Activated CD4-positive, alpha-beta T cell treated with anti-CD3 and anti-CD28 coated beads, Interleukin-2, amount 10 ng/mL, durations not matched to agents 7 days and 5 days (primary cell): ENCODE results near the gene DNAH14. TPM values are rescaled to one million over a fixed set of nuclear protein-coding genes. Genes with fewer than 3 reads are reported as not detected.
A peak's percentile ranks its signal among the peaks of the same experiment; 100 is the strongest.

Source experiments
- CTCF ChIA-PET: fragments of 350-600 bp; sonication (Branson Sonifier 250); formaldehyde crosslinking; loops from one replicate; lab custom pipeline; 2021; ENCODE audit warnings: antibody characterized with exemption; lab: Charles Lee
- POLR2A ChIA-PET: fragments of 350-600 bp; sonication (Branson Sonifier 250); formaldehyde crosslinking; loops from one replicate; lab custom pipeline; 2021; ENCODE audit warnings: antibody characterized with exemption; lab: Charles Lee
- DNase-seq: peaks from one replicate; pipeline ENCODE4 v3.0.0-alpha.2; 2020
- H3K27ac Mint-ChIP-seq: one replicate; pipeline ENCODE4 v1.8.0; 2021; ENCODE audit warnings: mild to moderate bottlenecking, moderate library complexity, mixed read lengths
- H3K27me3 Mint-ChIP-seq: one replicate; pipeline ENCODE4 v1.8.0; 2021; ENCODE audit warnings: mixed read lengths
- H3K36me3 Mint-ChIP-seq: one replicate; pipeline ENCODE4 v1.8.0; 2021; ENCODE audit warnings: low read depth, mixed read lengths
- H3K4me1 Mint-ChIP-seq: one replicate; pipeline ENCODE4 v1.8.0; 2021; ENCODE audit warnings: mixed read lengths
- H3K4me3 Mint-ChIP-seq: one replicate; pipeline ENCODE4 v1.8.0; 2021; ENCODE audit warnings: mild to moderate bottlenecking, moderate library complexity, mixed read lengths
- H3K9me3 Mint-ChIP-seq: one replicate; pipeline ENCODE4 v1.8.0; 2021; ENCODE audit warnings: mixed read lengths
- total RNA-seq, 2 experiments: library from RNA; stranded (reverse); gene quantifications; one replicate each; pipeline ENCODE4 v1.2.3, GENCODE V29; 2021

DNAH14 gene
- total RNA-seq, 2 experiments from 2014 or later = 0.40 to 0.82 TPM

- peaks cover 63% of the 10 kb centered on the region for H3K4me1 Mint-ChIP-seq
- H3K9me3 Mint-ChIP-seq = peaks cover 2% of the 10 kb centered on the region
- H3K4me3 Mint-ChIP-seq = peak overlapping the region; percentile 53
These were observed 512.0 kb downstream of the DNAH14 start for GRCh38 chr1:225441314-225442122.

GRCh38 chr1:225442123-225442505, 512.6 kb downstream of the DNAH14 start:
- H3K27me3 Mint-ChIP-seq = no peaks in the 10 kb centered on the region
- H3K4me1 Mint-ChIP-seq = peaks cover 64% of the 10 kb centered on the region
- H3K27ac Mint-ChIP-seq = peak overlapping the region; percentile 81
- peaks cover 2% of the 10 kb centered on the region for H3K9me3 Mint-ChIP-seq
- CTCF ChIA-PET = interaction anchor here (0.7 to 1.6 kb wide), 5 partner anchors 8 to 487 kb away, joined by 3 to 5 read pairs (median 3); no protein-coding TSS in a partner anchor
- DNase-seq = no peak
- peak overlapping the region; percentile 53 for H3K4me3 Mint-ChIP-seq
- POLR2A ChIA-PET = interaction anchor here (0.7 kb wide), 1 partner anchor 16 kb away, joined by 3 read pairs; no protein-coding TSS in a partner anchor
- H3K36me3 Mint-ChIP-seq = peaks cover 2% of the 10 kb centered on the region

More at GRCh38 chr1:225441314-225442122, 512.0 kb downstream of the DNAH14 start:
- CTCF ChIA-PET = interaction anchor here (0.7 to 1.6 kb wide), 4 partner anchors 10 to 488 kb away, joined by 3 to 5 read pairs (median 4); no protein-coding TSS in a partner anchor
- Mint-ChIP-seq H3K36me3 (peaks cover 2% of the 10 kb centered on the region), H3K27me3 (no peaks in the 10 kb centered on the region), H3K27ac (peak overlapping the region; percentile 81)
- POLR2A ChIA-PET = interaction anchor here (0.7 kb wide), 1 partner anchor 15 kb away, joined by 3 read pairs; no protein-coding TSS in a partner anchor
- DNase-seq = peak; percentile 37

- Mint-ChIP-seq H3K4me1 (peaks cover 73% of the 10 kb centered on the region), H3K27ac (peak overlapping the region; percentile 96), H3K27me3 (no peaks in the 10 kb centered on the region), H3K36me3 (peaks cover 2% of the 10 kb centered on the region), H3K4me3 (peak overlapping the region; percentile 64), H3K9me3 (peaks cover 2% of the 10 kb centered on the region)
- ChIA-PET POLR2A (no interaction called here), CTCF (interaction anchor here (0.5 to 4.4 kb wide), 7 partner anchors 10 to 739 kb away, joined by 3 to 24 read pairs (median 6); no protein-coding TSS in a partner anchor)
- peak; percentile 32 for DNase-seq
These were observed 516.4 kb downstream of the DNAH14 start for GRCh38 chr1:225445639-225446594.

- no peak for DNase-seq
These were observed 517.1 kb downstream of the DNAH14 start for GRCh38 chr1:225446595-225446960.

GRCh38 chr1:225446981-225447615, 517.6 kb downstream of the DNAH14 start:
- peaks cover 67% of the 10 kb centered on the region for H3K4me1 Mint-ChIP-seq
- no peaks in the 10 kb centered on the region for H3K27me3 Mint-ChIP-seq
- ChIA-PET CTCF (interaction anchor here (0.5 to 4.4 kb wide), 4 partner anchors 9 to 738 kb away, joined by 3 to 24 read pairs (median 8); no protein-coding TSS in a partner anchor), POLR2A (no interaction called here)
- peaks cover 3% of the 10 kb centered on the region for H3K36me3 Mint-ChIP-seq
- H3K4me3 Mint-ChIP-seq = no peak overlapping the region
- DNase-seq = no peak
- H3K27ac Mint-ChIP-seq = no peak overlapping the region
- H3K9me3 Mint-ChIP-seq = peaks cover 2% of the 10 kb centered on the region

More at GRCh38 chr1:225446595-225446960, 517.1 kb downstream of the DNAH14 start:
- H3K27ac Mint-ChIP-seq = no peak overlapping the region
- H3K36me3 Mint-ChIP-seq = peaks cover 3% of the 10 kb centered on the region
- ChIA-PET POLR2A (no interaction called here), CTCF (interaction anchor here (0.5 to 4.4 kb wide), 5 partner anchors 9 to 738 kb away, joined by 3 to 24 read pairs (median 14); no protein-coding TSS in a partner anchor)
- H3K4me3 Mint-ChIP-seq = no peak overlapping the region
- no peaks in the 10 kb centered on the region for H3K27me3 Mint-ChIP-seq
- H3K4me1 Mint-ChIP-seq = peaks cover 72% of the 10 kb centered on the region
- peaks cover 2% of the 10 kb centered on the region for H3K9me3 Mint-ChIP-seq

- ChIA-PET CTCF (interaction anchor here (1.3 to 4.4 kb wide), 4 partner anchors 8 to 17 kb away, joined by 3 to 24 read pairs (median 9); no protein-coding TSS in a partner anchor), POLR2A (no interaction called here)
- no peak for DNase-seq
- H3K27me3 Mint-ChIP-seq = no peaks in the 10 kb centered on the region
- no peak overlapping the region for H3K4me3 Mint-ChIP-seq
- H3K27ac Mint-ChIP-seq = peak overlapping the region; percentile 7
- peaks cover 3% of the 10 kb centered on the region for H3K36me3 Mint-ChIP-seq
- H3K9me3 Mint-ChIP-seq = peaks cover 2% of the 10 kb centered on the region
- peaks cover 61% of the 10 kb centered on the region for H3K4me1 Mint-ChIP-seq
These were observed 518.2 kb downstream of the DNAH14 start for GRCh38 chr1:225447650-225448089.

- Mint-ChIP-seq H3K4me3 (no peak overlapping the region), H3K36me3 (peaks cover 3% of the 10 kb centered on the region), H3K27ac (no peak overlapping the region), H3K9me3 (peaks cover 2% of the 10 kb centered on the region), H3K27me3 (no peaks in the 10 kb centered on the region), H3K4me1 (peaks cover 56% of the 10 kb centered on the region)
- ChIA-PET CTCF (interaction anchor here (1.2 to 4.4 kb wide), 4 partner anchors 7 to 27 kb away, joined by 3 to 24 read pairs (median 4); no protein-coding TSS in a partner anchor), POLR2A (no interaction called here)
- DNase-seq = no peak
These were observed 518.8 kb downstream of the DNAH14 start for GRCh38 chr1:225448146-225448805.
